ENCODE measurements around the gene CCL26. TPM values are rescaled to one million over a fixed set of nuclear protein-coding genes. Genes with fewer than 3 reads are reported as not detected.

The CCL26 gene
- total and polyA plus RNA-seq, 2 of the 13 experiments (the other 11 are each of a cell fraction or from before 2014, with no cell fraction given), result 0.16 TPM; not detected in 1

GRCh38 chr7:75738604-75738974, 33.4 kb downstream of the CCL26 start, which contains the start of gene HIP1 (continued):
- TF ChIP-seq KMT2B (CRISPR knock-in tag; IDR thresholded peaks at IDR 0.05) (peak; percentile 44; the same call in 1 of the 2 replicates), ZBTB7B (CRISPR knock-in tag; IDR thresholded peaks at IDR 0.05) (peak; percentile 30; the same call in 1 of the 2 replicates), MEIS1 (CRISPR knock-in tag; IDR thresholded peaks at IDR 0.05; ENCODE audit: borderline replicate concordance) (no peak), YEATS4 (CRISPR knock-in tag; IDR thresholded peaks at IDR 0.05; ENCODE audit: borderline replicate concordance) (peak; percentile 35; the same call in 1 of the 2 replicates), ZNF563 (CRISPR knock-in tag; IDR thresholded peaks at IDR 0.05) (0 out of 2 replicates have a peak, but pooled peaks have one; percentile 42), RFXAP (CRISPR knock-in tag; IDR thresholded peaks at IDR 0.05; ENCODE audit: borderline replicate concordance) (0 out of 2 replicates have a peak, but pooled peaks have one; percentile 25), ARID2 (CRISPR knock-in tag; IDR thresholded peaks at IDR 0.05; ENCODE audit: borderline replicate concordance) (no peak), MED13 (CRISPR knock-in tag; IDR thresholded peaks at IDR 0.05) (0 out of 2 replicates have a peak, but pooled peaks have one; percentile 30), THAP9 (CRISPR knock-in tag; IDR thresholded peaks at IDR 0.05; ENCODE audit: borderline replicate concordance) (peak; percentile 46; the same call in 1 of the 2 replicates), ARID5B (CRISPR knock-in tag; IDR thresholded peaks at IDR 0.05) (peak; percentile 12; the same call in 1 of the 2 replicates), ZNF350 (CRISPR knock-in tag; IDR thresholded peaks at IDR 0.05; ENCODE audit: borderline replicate concordance, low read depth) (peak; percentile 40; the same call in 1 of the 2 replicates), MXD3 (CRISPR knock-in tag; IDR thresholded peaks at IDR 0.05) (0 out of 2 replicates have a peak, but pooled peaks have one; percentile 59), CBFB (CRISPR knock-in tag; IDR thresholded peaks at IDR 0.05) (peak; percentile 59; the same call in 1 of the 2 replicates), ZNF580 (CRISPR knock-in tag; IDR thresholded peaks at IDR 0.05; ENCODE audit: borderline replicate concordance, low read depth) (peak; percentile 67; the same call in 1 of the 2 replicates), SRF (IDR thresholded peaks at IDR 0.05; ENCODE audit: low read depth, low read length) (no peak), HES4 (CRISPR knock-in tag; IDR thresholded peaks at IDR 0.05; ENCODE audit: borderline replicate concordance) (peak; percentile 55), GATAD1 (CRISPR knock-in tag; IDR thresholded peaks at IDR 0.05) (0 out of 2 replicates have a peak, but pooled peaks have one; percentile 8)

Data from HepG2 (cell line).